Immature natural killer cell (primary cell): ENCODE measurements around the gene SON. TPM values are rescaled to one million over a fixed set of nuclear protein-coding genes. Genes with fewer than 3 reads are reported as not detected.

ENCODE experiments used
- DNase-seq, 3 donors: peaks; one replicate each; pipeline ENCODE4 v3.0.0; 2022; ENCODE audit warnings: mixed read lengths in 1 of 3
- H3K27ac Mint-ChIP-seq, 6 donors: one replicate each; pipeline ENCODE4 v1.8.0; 2020; ENCODE audit warnings: mixed read lengths in 6 of 6, mild to moderate bottlenecking in 5 of 6, inconsistent platforms in 4 of 6, moderate library complexity in 3 of 6
- H3K27me3 Mint-ChIP-seq, 3 donors: one replicate each; pipeline ENCODE4 v1.8.0; 2020 to 2021; ENCODE audit warnings: low read depth in 3 of 3, mild to moderate bottlenecking in 3 of 3, mixed read lengths in 3 of 3, moderate library complexity in 3 of 3, inconsistent platforms in 1 of 3
- H3K36me3 Mint-ChIP-seq, 3 donors: one replicate each; pipeline ENCODE4 v1.8.0; 2020; ENCODE audit warnings: mixed read lengths in 3 of 3, inconsistent platforms in 2 of 3, mild to moderate bottlenecking in 2 of 3
- H3K4me1 Mint-ChIP-seq, 2 donors: one replicate each; pipeline ENCODE4 v1.8.0; 2020; ENCODE audit warnings: inconsistent platforms in 2 of 2, mild to moderate bottlenecking in 2 of 2, mixed read lengths in 2 of 2, moderate library complexity in 1 of 2
- H3K4me3 Mint-ChIP-seq, 5 donors: one replicate each; pipeline ENCODE4 v1.8.0; 2020; ENCODE audit warnings: mild to moderate bottlenecking in 5 of 5, mixed read lengths in 5 of 5, inconsistent platforms in 3 of 5, moderate library complexity in 3 of 5
- H3K9me3 Mint-ChIP-seq, 6 donors: one replicate each; pipeline ENCODE4 v1.8.0; 2020; ENCODE audit warnings: mild to moderate bottlenecking in 6 of 6, mixed read lengths in 6 of 6, inconsistent platforms in 4 of 6, moderate library complexity in 3 of 6
- polyA plus RNA-seq, 3 donors: library from polyadenylated mRNA; unstranded; fragments of 300-500 nt; fragmentation: Illumina TruSeq; gene quantifications; one replicate each; pipeline ENCODE4 v1.2.3, GENCODE V29; 2021

The SON gene
- polyA plus RNA-seq, 3 donors from 2014 or later = 249 to 673 (median 267) TPM

GRCh38 chr21:33522953-33523349 is 19.9 kb upstream of the SON start:
- no peaks in the 10 kb centered on the region for H3K9me3 Mint-ChIP-seq
- peak overlapping the region in 1 of 6 donors; percentile 5 for H3K27ac Mint-ChIP-seq
- no peak overlapping the region for H3K4me3 Mint-ChIP-seq
- H3K4me1 Mint-ChIP-seq = no peaks in the 10 kb centered on the region
- H3K27me3 Mint-ChIP-seq = no peaks in the 10 kb centered on the region
- DNase-seq = no peak
- H3K36me3 Mint-ChIP-seq = peaks cover 8 to 38% (median 24%) of the 10 kb centered on the region in 3 donors

GRCh38 chr21:33531007-33531406 is 11.8 kb upstream of the SON start:
- Mint-ChIP-seq H3K4me1 (no peaks in the 10 kb centered on the region), H3K27ac (no peak overlapping the region), H3K4me3 (no peak overlapping the region), H3K27me3 (no peaks in the 10 kb centered on the region), H3K36me3 (peaks cover 28 to 64% (median 42%) of the 10 kb centered on the region in 3 donors), H3K9me3 (no peaks in the 10 kb centered on the region)
- DNase-seq = no peak

GRCh38 chr21:33537212-33537611 is 5.6 kb upstream of the SON start:
- Mint-ChIP-seq H3K9me3 (no peaks in the 10 kb centered on the region), H3K4me1 (peaks cover 17 to 28% of the 10 kb centered on the region in 2 donors), H3K4me3 (no peak overlapping the region), H3K27ac (no peak overlapping the region), H3K36me3 (peaks cover 22 to 40% (median 27%) of the 10 kb centered on the region in 3 donors), H3K27me3 (peaks cover 0 to 7% (median 5%) of the 10 kb centered on the region in 3 donors)
- no peak for DNase-seq

GRCh38 chr21:33539616-33540015 is 3.2 kb upstream of the SON start:
- H3K9me3 Mint-ChIP-seq = no peaks in the 10 kb centered on the region

GRCh38 chr21:33540711-33541104 is 2.1 kb upstream of the SON start:
- H3K27me3 Mint-ChIP-seq = peaks cover 10 to 21% (median 17%) of the 10 kb centered on the region in 3 donors
- no peaks in the 10 kb centered on the region for H3K9me3 Mint-ChIP-seq
- H3K4me3 Mint-ChIP-seq = peak overlapping the region; percentile 60 to 98 (median 63)
- no peak for DNase-seq
- peak overlapping the region; percentile 89 to 99 (median 90) for H3K27ac Mint-ChIP-seq
- H3K4me1 Mint-ChIP-seq = peaks cover 44 to 53% of the 10 kb centered on the region in 2 donors
- peaks cover 10 to 16% (median 16%) of the 10 kb centered on the region in 3 donors for H3K36me3 Mint-ChIP-seq

More at GRCh38 chr21:33539616-33540015, 3.2 kb upstream of the SON start:
- H3K27me3 Mint-ChIP-seq = peaks cover 10 to 21% (median 17%) of the 10 kb centered on the region in 3 donors
- peaks cover 34 to 42% of the 10 kb centered on the region in 2 donors for H3K4me1 Mint-ChIP-seq
- peaks cover 15 to 24% (median 18%) of the 10 kb centered on the region in 3 donors for H3K36me3 Mint-ChIP-seq
- H3K27ac Mint-ChIP-seq = peak overlapping the region in 2 of 6 donors; percentile 47 to 99
- no peak overlapping the region for H3K4me3 Mint-ChIP-seq
- DNase-seq = no peak

GRCh38 chr21:33541105-33541711 is 1.6 kb upstream of the SON start:
- Mint-ChIP-seq H3K27me3 (peaks cover 10 to 21% (median 17%) of the 10 kb centered on the region in 3 donors), H3K27ac (peak overlapping the region; percentile 99 to 100 (median 100)), H3K9me3 (no peaks in the 10 kb centered on the region), H3K4me3 (peak overlapping the region; percentile 94 to 100 (median 98)), H3K36me3 (peaks cover 10 to 19% (median 16%) of the 10 kb centered on the region in 3 donors), H3K4me1 (peaks cover 48 to 58% of the 10 kb centered on the region in 2 donors)
- peak in 2 of 3 donors; percentile 18 to 19 for DNase-seq

- DNase-seq = peak; percentile 78 to 80 (median 78)
- peak within 1 kb of the TSS; percentile 99 to 100 (median 100) for H3K27ac Mint-ChIP-seq
- H3K36me3 Mint-ChIP-seq = peaks cover 7 to 11% (median 8%) of the 10 kb centered on the region in 3 donors
- peaks cover 48 to 65% of the 10 kb centered on the region in 2 donors for H3K4me1 Mint-ChIP-seq
- no peaks in the 10 kb centered on the region for H3K9me3 Mint-ChIP-seq
- peak within 1 kb of the TSS; percentile 94 to 100 (median 98) for H3K4me3 Mint-ChIP-seq
- H3K27me3 Mint-ChIP-seq = peaks cover 10 to 21% (median 17%) of the 10 kb centered on the region in 3 donors
These were observed 840 bp upstream of the SON start, which contains the start of gene GART for GRCh38 chr21:33541756-33542639. Gene GART, minus strand, starts transcription at chr21:33542117. Its CDS starts 2,802 bp downstream, at chr21:33539315.

- Mint-ChIP-seq H3K36me3 (peaks cover 0 to 10% (median 0%) of the 10 kb centered on the region in 3 donors), H3K27me3 (peaks cover 10 to 21% (median 17%) of the 10 kb centered on the region in 3 donors), H3K4me3 (peak overlapping the region; percentile 94 to 100 (median 98)), H3K27ac (peak overlapping the region; percentile 99 to 100 (median 100)), H3K4me1 (peaks cover 54 to 66% of the 10 kb centered on the region in 2 donors), H3K9me3 (no peaks in the 10 kb centered on the region)
- no peak for DNase-seq
These were observed 779 bp downstream of the SON start for GRCh38 chr21:33543505-33544129.

- Mint-ChIP-seq H3K27me3 (peaks cover 10 to 21% (median 17%) of the 10 kb centered on the region in 3 donors), H3K27ac (peak overlapping the region; percentile 99 to 100 (median 100)), H3K4me1 (peaks cover 59 to 76% of the 10 kb centered on the region in 2 donors), H3K9me3 (no peaks in the 10 kb centered on the region), H3K4me3 (peak overlapping the region; percentile 94 to 100 (median 98)), H3K36me3 (peaks cover 0 to 16% (median 4%) of the 10 kb centered on the region in 3 donors)
- no peak for DNase-seq
These were observed 1.8 kb downstream of the SON start for GRCh38 chr21:33544451-33545195.

GRCh38 chr21:33546086-33546485 is 3.2 kb downstream of the SON start:
- DNase-seq = no peak
- peak overlapping the region in 2 of 5 donors; percentile 45 to 98 for H3K4me3 Mint-ChIP-seq
- peaks cover 12 to 21% (median 17%) of the 10 kb centered on the region in 3 donors for H3K27me3 Mint-ChIP-seq
- H3K36me3 Mint-ChIP-seq = peaks cover 5 to 22% (median 8%) of the 10 kb centered on the region in 3 donors
- H3K27ac Mint-ChIP-seq = peak overlapping the region in 3 of 6 donors; percentile 37 to 81 (median 59)
- peaks cover 55 to 67% of the 10 kb centered on the region in 2 donors for H3K4me1 Mint-ChIP-seq
- H3K9me3 Mint-ChIP-seq = no peaks in the 10 kb centered on the region

GRCh38 chr21:33549848-33550771 is 7.3 kb downstream of the SON start:
- Mint-ChIP-seq H3K36me3 (peaks cover 15 to 37% (median 16%) of the 10 kb centered on the region in 3 donors), H3K9me3 (no peaks in the 10 kb centered on the region), H3K27ac (peak overlapping the region in 1 of 6 donors; percentile 9), H3K4me1 (peaks cover 36 to 67% of the 10 kb centered on the region in 2 donors), H3K4me3 (peak overlapping the region in 1 of 5 donors; percentile 34), H3K27me3 (peaks cover 3 to 11% (median 7%) of the 10 kb centered on the region in 3 donors)
- DNase-seq = no peak
